Smooth muscle cell of the brain vasculature (primary cell): ENCODE data around the gene STRIP2.
"Not testable (repeated sequence)": the region's sequence is repeated elsewhere in the genome, so short reads cannot be mapped to it uniquely, and the experiment has no call there.

Source experiments
- DNase-seq: peaks from one replicate; pipeline ENCODE4 v3.0.0-alpha.2; 2012; ENCODE audit warnings: low read depth, low spot score

The STRIP2 gene

GRCh38 chr7:129529643-129530042, 95.4 kb downstream of the STRIP2 start:
- no peak for DNase-seq

GRCh38 chr7:129530795-129531391, 96.7 kb downstream of the STRIP2 start:
- DNase-seq: no peak

DNA sequence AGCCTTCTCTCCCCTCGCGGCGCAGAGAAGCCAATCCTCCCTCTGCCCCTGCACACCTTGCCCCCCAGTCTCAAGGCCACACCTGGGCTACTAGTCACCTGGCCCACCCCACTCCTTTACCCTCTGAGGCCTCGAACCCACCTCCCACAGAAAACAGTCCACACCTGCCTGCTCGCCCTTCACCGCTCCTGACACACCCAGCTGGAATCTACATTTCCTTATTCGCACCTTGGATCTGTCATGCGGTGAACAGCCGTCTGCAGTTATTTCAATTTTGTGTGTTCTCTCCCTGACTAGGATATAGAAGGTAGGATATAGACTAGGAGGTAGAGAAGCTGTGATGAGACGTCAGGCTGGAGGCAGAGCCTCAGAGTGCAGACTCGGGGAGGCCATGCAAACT, 97.5 kb downstream of the STRIP2 start:
- DNase-seq: no peak

DNA sequence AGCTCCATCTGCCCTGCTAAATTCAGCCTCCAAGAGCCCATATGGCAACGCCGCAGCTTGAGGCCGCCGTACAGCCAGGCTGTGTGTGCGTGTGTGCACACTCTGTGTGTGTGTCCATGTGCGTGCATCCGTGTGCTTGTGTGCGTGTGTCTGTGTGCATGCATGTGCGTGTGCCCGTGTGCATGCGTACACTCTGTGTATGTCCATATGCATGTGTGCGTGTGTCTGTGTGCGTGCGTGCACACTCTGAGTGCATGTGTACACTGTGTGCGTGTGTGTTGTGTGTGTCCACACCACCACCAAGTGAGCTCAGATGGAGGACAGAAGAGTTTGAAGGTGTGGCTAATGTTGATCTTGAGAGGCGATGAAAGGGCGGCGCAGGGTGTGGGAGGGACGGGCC, 98.1 kb downstream of the STRIP2 start:
- DNase-seq: no peak

DNA sequence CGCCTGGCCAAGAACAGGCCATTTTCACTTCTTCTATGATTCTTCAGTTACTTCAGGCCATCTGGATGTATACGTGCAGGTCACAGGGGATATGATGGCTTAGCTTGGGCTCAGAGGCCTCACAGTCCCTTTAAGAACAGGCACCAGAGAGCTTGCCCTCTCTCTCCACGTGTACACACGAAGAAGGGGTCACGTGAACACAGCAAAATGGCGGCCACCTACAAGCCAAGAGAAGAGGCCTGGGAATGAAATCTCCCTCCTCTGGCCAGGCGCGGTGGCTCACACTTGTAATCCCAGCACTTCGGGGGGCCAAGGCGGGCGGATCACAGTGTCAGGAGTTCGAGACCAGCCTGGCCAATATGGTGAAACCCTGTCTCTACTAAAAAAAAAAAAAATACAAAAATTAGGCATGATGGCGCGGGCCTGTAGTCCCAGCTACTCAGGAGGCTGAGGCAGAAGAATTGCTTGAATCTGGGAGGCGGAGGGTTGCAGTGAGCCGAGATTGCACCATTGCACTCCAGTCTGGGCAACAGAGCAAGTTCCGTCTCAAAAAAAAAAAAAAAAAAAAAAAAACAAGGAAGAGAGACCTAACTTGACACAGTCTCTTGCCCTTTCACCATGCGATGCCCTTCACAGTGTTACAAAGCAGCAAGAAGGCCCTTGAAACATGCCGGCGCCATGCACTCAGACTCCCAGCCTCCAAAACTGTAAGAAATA, 100.5 kb downstream of the STRIP2 start:
- not testable (repeated sequence) for DNase-seq

DNA sequence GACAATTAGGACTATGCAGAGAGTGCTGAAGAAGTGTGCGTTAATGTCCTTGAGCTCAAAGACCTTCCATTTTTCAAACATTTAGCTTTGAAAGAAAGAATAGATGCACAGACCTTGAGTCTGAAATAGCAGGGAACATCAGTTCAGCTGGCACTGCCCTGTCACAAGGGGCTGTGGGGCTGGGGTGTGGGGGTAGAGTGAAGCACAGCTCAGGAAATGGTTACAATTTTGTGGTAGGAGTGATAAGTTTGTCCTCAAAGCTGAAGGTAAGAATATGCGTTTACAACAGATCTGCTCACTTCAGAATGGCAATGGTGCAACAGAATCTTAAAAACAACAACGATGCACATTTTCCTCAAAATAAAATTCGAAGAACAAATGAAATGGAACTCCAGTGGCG, 101.7 kb downstream of the STRIP2 start:
- DNase-seq: no peak

DNA sequence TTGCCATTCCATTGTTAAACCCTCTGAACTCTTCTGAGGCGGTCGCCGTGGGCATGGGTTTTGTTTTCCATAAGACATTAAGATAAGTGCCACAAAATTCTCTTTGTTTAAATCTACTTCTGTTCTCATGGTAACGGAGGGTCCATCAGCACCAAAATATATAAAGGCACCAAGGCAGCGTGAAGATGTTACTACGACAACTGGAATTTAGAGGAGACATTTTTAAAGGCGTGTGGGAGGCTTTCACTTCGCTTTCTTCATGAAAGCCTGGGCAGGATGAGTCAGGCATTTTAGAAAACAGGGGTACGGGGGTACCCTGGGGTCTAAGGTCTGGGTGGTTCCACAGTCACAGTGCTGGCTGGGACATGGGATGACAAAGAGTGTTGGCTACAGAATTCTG, 102.1 kb downstream of the STRIP2 start:
- no peak for DNase-seq
